HepG2 (cell line): ENCODE measurements around the gene CTDSP1. TPM values are rescaled to one million over a fixed set of nuclear protein-coding genes. Genes with fewer than 3 reads are reported as not detected.

ENCODE experiments used
- CBX5 ChIP-seq: sonication (generic); formaldehyde crosslinking; IDR thresholded peaks from 2 replicates; pipeline ENCODE4 v1.4.0; 2020; ENCODE audit warnings: missing genetic modification reagents, borderline replicate concordance
- CCDC6 ChIP-seq: sonication (generic); formaldehyde crosslinking; IDR thresholded peaks from 2 replicates; pipeline ENCODE4 v1.8.1; 2022; ENCODE audit warnings: mild to moderate bottlenecking, missing genetic modification reagents, moderate library complexity
- FOSL1 ChIP-seq: sonication (generic); formaldehyde crosslinking; IDR thresholded peaks from 2 replicates; pipeline ENCODE4 v1.9.0; 2021; ENCODE audit warnings: missing genetic modification reagents, borderline replicate concordance
- KMT2B ChIP-seq: IDR thresholded peaks from 2 replicates; pipeline ENCODE4 v1.6.1; 2016; ENCODE audit warnings: missing genetic modification reagents, missing compliant biosample characterization
- MLLT10 ChIP-seq: sonication (generic); formaldehyde crosslinking; IDR thresholded peaks from 2 replicates; pipeline ENCODE4 v1.4.0; 2020; ENCODE audit warnings: missing genetic modification reagents
- PAWR ChIP-seq: sonication (generic); formaldehyde crosslinking; IDR thresholded peaks from 2 replicates; pipeline ENCODE4 v1.4.0; 2020; ENCODE audit warnings: missing genetic modification reagents, mild to moderate bottlenecking, borderline replicate concordance
- PCBP2 ChIP-seq: fragments of 200-400 bp; formaldehyde crosslinking; optimal IDR thresholded peaks from 2 replicates; pipeline ENCODE3; 2018; ENCODE audit warnings: low read length, low read depth; ENCODE audit not compliant: poor library complexity, severe bottlenecking
- RXRB ChIP-seq: IDR thresholded peaks from 2 replicates; pipeline ENCODE4 v1.6.1; 2016; ENCODE audit warnings: borderline replicate concordance, missing genetic modification reagents, missing compliant biosample characterization
- SOX5 ChIP-seq: IDR thresholded peaks from 2 replicates; pipeline ENCODE4 v1.6.1; 2016; ENCODE audit warnings: borderline replicate concordance
- ZBTB7A ChIP-seq: sonication (generic); formaldehyde crosslinking; IDR thresholded peaks from 2 replicates; pipeline ENCODE4 v1.8.0; 2022; ENCODE audit warnings: mild to moderate bottlenecking, missing genetic modification reagents
- ZFAT ChIP-seq: sonication (generic); formaldehyde crosslinking; conservative IDR thresholded peaks from 2 replicates; pipeline ENCODE4 v1.8.1; 2023; ENCODE audit warnings: missing genetic modification reagents, inconsistent platforms
- ZNF138 ChIP-seq: sonication (generic); formaldehyde crosslinking; IDR thresholded peaks from 2 replicates; pipeline ENCODE4 v1.5.0; 2020; ENCODE audit warnings: mild to moderate bottlenecking, low read depth, missing genetic modification reagents
- ZNF230 ChIP-seq: sonication (generic); formaldehyde crosslinking; IDR thresholded peaks from 2 replicates; pipeline ENCODE4 v1.4.0; 2020; ENCODE audit warnings: mild to moderate bottlenecking, missing genetic modification reagents
- ZNF34 ChIP-seq: sonication (generic); formaldehyde crosslinking; IDR thresholded peaks from 2 replicates; pipeline ENCODE4 v1.4.0; 2020; ENCODE audit warnings: mild to moderate bottlenecking, missing genetic modification reagents, borderline replicate concordance
- ZNF547 ChIP-seq: sonication (generic); formaldehyde crosslinking; IDR thresholded peaks from 2 replicates; pipeline ENCODE4 v1.5.1; 2020; ENCODE audit warnings: mild to moderate bottlenecking, missing genetic modification reagents
- ZNF570 ChIP-seq: sonication (generic); formaldehyde crosslinking; IDR thresholded peaks from 2 replicates; pipeline ENCODE4 v1.4.0; 2020; ENCODE audit warnings: mild to moderate bottlenecking, missing genetic modification reagents, borderline replicate concordance
- ZNF616 ChIP-seq: sonication (generic); formaldehyde crosslinking; IDR thresholded peaks from 2 replicates; pipeline ENCODE4 v1.5.0; 2020; ENCODE audit warnings: low read depth, mild to moderate bottlenecking, missing genetic modification reagents
- ZNF747 ChIP-seq: sonication (generic); formaldehyde crosslinking; IDR thresholded peaks from 2 replicates; pipeline ENCODE4 v1.8.1; 2023; ENCODE audit warnings: missing genetic modification reagents, mild to moderate bottlenecking, borderline replicate concordance
- ZNF761 ChIP-seq: sonication (generic); formaldehyde crosslinking; conservative IDR thresholded peaks from 2 replicates; pipeline ENCODE4 v1.4.0; 2020; ENCODE audit warnings: mild to moderate bottlenecking, missing genetic modification reagents
- ZSCAN31 ChIP-seq: sonication (generic); formaldehyde crosslinking; IDR thresholded peaks from 2 replicates; pipeline ENCODE4 v1.5.0; 2020; ENCODE audit warnings: low read depth, mild to moderate bottlenecking, missing genetic modification reagents
- polyA plus RNA-seq, 8 experiments: library from polyadenylated mRNA; depleted of rRNA in 3 of 8; stranded (reverse) in 7 of 8; unstranded in 1 of 8; fragments of >200 nt; fragmentation: Illumina TruSeq in 4 of 8; extraction: Trizol in 4 of 8; gene quantifications; 2 replicates each; pipeline versions ENCODE4 v1.2.1 to v1.2.3, GENCODE V29; 2011 to 2016; ENCODE audit warnings: low read depth in 4 of 8, missing spikeins in 1 of 8, mixed read lengths in 1 of 8; ENCODE audit not compliant: insufficient read depth in 1 of 8
- total RNA-seq, 5 experiments: library from RNA; depleted of rRNA; stranded (reverse); fragments of >200 nt; fragmentation: Illumina TruSeq; extraction: Trizol; gene quantifications; 2 replicates each; pipeline ENCODE4 v1.2.3, GENCODE V29; 2016; ENCODE audit warnings: low read depth in 1 of 5
- TF ChIP-seq, protein P1 (sequence below): sonication (generic); formaldehyde crosslinking; IDR thresholded peaks from 2 replicates; pipeline ENCODE4 v1.8.0; 2022; ENCODE audit warnings: missing genetic modification reagents, mild to moderate bottlenecking, borderline replicate concordance
- TF ChIP-seq, protein P2 (sequence below): IDR thresholded peaks from 2 replicates; pipeline ENCODE4 v1.6.1; 2016; ENCODE audit warnings: low read depth, borderline replicate concordance
- TF ChIP-seq, protein P3 (sequence below): sonication (generic); formaldehyde crosslinking; IDR thresholded peaks from 2 replicates; pipeline ENCODE4 v1.4.0; 2020; ENCODE audit warnings: mild to moderate bottlenecking, missing genetic modification reagents
- TF ChIP-seq, protein P4 (sequence below): sonication (generic); formaldehyde crosslinking; IDR thresholded peaks from 2 replicates; pipeline ENCODE4 v1.4.0; 2020; ENCODE audit warnings: missing genetic modification reagents

The CTDSP1 gene
- total and polyA plus RNA-seq, 2 of the 13 experiments (the other 11 are each of a cell fraction or from before 2014, with no cell fraction given): 91.0 to 268 TPM

GRCh38 chr2:218400930-218401881 is 1.5 kb downstream of the CTDSP1 start (continued):
- TF ChIP-seq CBX5 (CRISPR knock-in tag): peak; percentile 90; the same call in 1 of the 2 replicates
- TF ChIP-seq PAWR (CRISPR knock-in tag): peak; percentile 95
- TF ChIP-seq KMT2B (CRISPR knock-in tag): peak; percentile 48; the same call in 1 of the 2 replicates
- TF ChIP-seq FOSL1: no peak
- TF ChIP-seq, protein P1, sequence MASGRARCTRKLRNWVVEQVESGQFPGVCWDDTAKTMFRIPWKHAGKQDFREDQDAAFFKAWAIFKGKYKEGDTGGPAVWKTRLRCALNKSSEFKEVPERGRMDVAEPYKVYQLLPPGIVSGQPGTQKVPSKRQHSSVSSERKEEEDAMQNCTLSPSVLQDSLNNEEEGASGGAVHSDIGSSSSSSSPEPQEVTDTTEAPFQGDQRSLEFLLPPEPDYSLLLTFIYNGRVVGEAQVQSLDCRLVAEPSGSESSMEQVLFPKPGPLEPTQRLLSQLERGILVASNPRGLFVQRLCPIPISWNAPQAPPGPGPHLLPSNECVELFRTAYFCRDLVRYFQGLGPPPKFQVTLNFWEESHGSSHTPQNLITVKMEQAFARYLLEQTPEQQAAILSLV: peak; percentile 87
- TF ChIP-seq, protein P2, sequence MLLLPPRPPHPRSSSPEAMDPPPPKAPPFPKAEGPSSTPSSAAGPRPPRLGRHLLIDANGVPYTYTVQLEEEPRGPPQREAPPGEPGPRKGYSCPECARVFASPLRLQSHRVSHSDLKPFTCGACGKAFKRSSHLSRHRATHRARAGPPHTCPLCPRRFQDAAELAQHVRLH: peak; percentile 92; the same call in 1 of the 2 replicates
- TF ChIP-seq PCBP2: no peak
- no peak for TF ChIP-seq MLLT10 (CRISPR knock-in tag)
- TF ChIP-seq ZNF230: peak; percentile 64; the same call in 1 of the 2 replicates
- peak; percentile 81 for TF ChIP-seq CCDC6 (CRISPR knock-in tag)
- TF ChIP-seq ZNF138 (CRISPR knock-in tag): peak; percentile 52; the same call in 1 of the 2 replicates
- peak; percentile 46; the same call in 1 of the 2 replicates for TF ChIP-seq ZNF616
- TF ChIP-seq RXRB (CRISPR knock-in tag): peak; percentile 94
- TF ChIP-seq ZSCAN31 (CRISPR knock-in tag): peak; percentile 99
- 0 out of 2 replicates have a peak, but pooled peaks have one; percentile 65 for TF ChIP-seq ZNF570 (CRISPR knock-in tag)
- peak; percentile 46; the same call in 1 of the 2 replicates for TF ChIP-seq SOX5 (CRISPR knock-in tag)
- peak; percentile 95; the same call in 1 of the 2 replicates for TF ChIP-seq ZNF34 (CRISPR knock-in tag)
- TF ChIP-seq, protein P3, sequence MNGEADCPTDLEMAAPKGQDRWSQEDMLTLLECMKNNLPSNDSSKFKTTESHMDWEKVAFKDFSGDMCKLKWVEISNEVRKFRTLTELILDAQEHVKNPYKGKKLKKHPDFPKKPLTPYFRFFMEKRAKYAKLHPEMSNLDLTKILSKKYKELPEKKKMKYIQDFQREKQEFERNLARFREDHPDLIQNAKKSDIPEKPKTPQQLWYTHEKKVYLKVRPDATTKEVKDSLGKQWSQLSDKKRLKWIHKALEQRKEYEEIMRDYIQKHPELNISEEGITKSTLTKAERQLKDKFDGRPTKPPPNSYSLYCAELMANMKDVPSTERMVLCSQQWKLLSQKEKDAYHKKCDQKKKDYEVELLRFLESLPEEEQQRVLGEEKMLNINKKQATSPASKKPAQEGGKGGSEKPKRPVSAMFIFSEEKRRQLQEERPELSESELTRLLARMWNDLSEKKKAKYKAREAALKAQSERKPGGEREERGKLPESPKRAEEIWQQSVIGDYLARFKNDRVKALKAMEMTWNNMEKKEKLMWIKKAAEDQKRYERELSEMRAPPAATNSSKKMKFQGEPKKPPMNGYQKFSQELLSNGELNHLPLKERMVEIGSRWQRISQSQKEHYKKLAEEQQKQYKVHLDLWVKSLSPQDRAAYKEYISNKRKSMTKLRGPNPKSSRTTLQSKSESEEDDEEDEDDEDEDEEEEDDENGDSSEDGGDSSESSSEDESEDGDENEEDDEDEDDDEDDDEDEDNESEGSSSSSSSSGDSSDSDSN (CRISPR knock-in tag): peak; percentile 93
- no peak for TF ChIP-seq ZNF547
- TF ChIP-seq, protein P4, sequence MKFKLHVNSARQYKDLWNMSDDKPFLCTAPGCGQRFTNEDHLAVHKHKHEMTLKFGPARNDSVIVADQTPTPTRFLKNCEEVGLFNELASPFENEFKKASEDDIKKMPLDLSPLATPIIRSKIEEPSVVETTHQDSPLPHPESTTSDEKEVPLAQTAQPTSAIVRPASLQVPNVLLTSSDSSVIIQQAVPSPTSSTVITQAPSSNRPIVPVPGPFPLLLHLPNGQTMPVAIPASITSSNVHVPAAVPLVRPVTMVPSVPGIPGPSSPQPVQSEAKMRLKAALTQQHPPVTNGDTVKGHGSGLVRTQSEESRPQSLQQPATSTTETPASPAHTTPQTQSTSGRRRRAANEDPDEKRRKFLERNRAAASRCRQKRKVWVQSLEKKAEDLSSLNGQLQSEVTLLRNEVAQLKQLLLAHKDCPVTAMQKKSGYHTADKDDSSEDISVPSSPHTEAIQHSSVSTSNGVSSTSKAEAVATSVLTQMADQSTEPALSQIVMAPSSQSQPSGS (CRISPR knock-in tag): peak; percentile 57
- no peak for TF ChIP-seq ZFAT (CRISPR knock-in tag)
- TF ChIP-seq ZNF761 (CRISPR knock-in tag): peak; percentile 94
- TF ChIP-seq ZNF747 (CRISPR knock-in tag): peak; percentile 79; the same call in 1 of the 2 replicates
- peak; percentile 65 for TF ChIP-seq ZBTB7A (CRISPR knock-in tag)
